Fibroblast of skin of scalp (primary cell): ENCODE measurements around the gene SLC15A4. TPM values are rescaled to one million over a fixed set of nuclear protein-coding genes. Genes with fewer than 3 reads are reported as not detected.
"Not testable (repeated sequence)": the region's sequence is repeated elsewhere in the genome, so short reads cannot be mapped to it uniquely, and the experiment has no call there.

Experiments used
- DNase-seq: peaks from one replicate; pipeline ENCODE4 v3.0.0-alpha.2; 2013
- polyA plus RNA-seq, 2 experiments: library from polyadenylated mRNA; unstranded; fragments of 120-200 nt; gene quantifications; one replicate each; pipeline ENCODE4 v1.2.1, GENCODE V29; 2013; ENCODE audit not compliant: insufficient read length in 2 of 2

SLC15A4 gene
- polyA plus RNA-seq (2013, experiment 1 of 2; ENCODE audit: insufficient read length): 18.4 TPM
- 18.8 TPM for polyA plus RNA-seq (2013, experiment 2 of 2; ENCODE audit: insufficient read length)

DNA sequence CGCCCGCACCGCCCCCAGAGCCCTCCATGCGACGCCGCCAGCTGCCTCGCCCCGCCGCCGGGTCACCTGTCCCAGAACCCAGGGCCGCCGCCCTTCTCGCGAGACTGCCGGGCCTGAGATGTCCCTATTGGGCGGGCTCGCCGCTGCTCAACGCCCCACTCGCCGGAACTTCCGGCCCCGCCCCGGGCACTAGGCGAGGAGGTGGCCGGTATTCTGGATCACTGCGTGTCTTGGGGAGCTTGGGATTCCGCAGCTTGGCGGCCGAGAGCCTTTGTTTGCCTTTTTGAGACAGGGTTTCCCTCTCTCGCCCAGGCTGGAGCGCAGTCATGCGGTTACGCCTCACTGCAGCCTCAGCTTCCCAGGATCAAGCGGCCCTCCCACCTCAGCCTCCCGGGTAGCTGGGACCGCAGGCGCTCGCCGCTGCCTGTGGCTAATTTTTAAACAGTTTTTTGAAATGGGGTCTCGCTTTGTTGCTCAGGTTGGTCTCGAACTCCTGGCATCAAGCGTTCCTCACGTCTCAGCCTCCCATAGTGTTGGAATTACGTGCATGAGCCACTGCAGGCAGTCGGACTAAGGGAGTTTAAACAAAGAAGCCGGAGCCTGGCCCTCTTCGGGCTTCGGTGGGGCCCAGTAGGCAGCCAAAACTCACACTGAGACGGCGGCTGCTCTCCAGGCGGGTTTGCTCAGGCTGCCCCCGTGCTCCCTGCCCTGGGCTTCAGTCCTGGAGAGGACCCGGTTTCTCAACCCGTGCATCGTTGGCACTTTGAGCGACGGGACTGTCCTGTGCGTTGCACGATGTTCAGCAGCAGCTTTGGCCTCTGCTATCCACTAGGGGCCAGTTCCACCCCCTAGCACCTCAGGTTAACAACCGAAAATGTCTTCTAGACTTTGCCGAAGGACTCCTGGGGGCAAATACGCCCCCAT is at the start of gene SLC15A4:
Gene SLC15A4 (minus strand): TSS at position 43 of the 924 bp plus-strand sequence. CDS start 15 bp downstream, at position 28.
- peak; percentile 92 for DNase-seq

DNA sequence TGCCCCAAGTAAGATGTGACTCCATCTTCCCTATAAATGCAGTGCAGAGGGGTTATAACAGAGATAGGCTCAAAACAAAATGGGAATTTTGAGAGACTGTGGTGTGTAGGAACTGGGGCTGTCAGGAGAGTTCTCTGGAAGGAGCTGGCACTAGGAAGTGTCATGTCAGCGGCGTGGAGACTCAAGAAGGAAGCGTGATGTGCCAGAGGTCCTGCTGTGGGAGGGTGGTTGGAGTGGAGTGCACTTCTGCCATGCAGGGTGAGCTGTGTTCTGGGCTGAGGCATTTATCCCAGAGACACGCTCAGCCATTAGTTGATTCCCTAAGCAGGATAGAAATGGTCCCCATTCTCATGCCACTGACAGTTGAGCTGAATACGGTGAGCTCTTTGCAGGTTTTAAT is 48.5 kb upstream of the SLC15A4 start:
- no peak for DNase-seq

DNA sequence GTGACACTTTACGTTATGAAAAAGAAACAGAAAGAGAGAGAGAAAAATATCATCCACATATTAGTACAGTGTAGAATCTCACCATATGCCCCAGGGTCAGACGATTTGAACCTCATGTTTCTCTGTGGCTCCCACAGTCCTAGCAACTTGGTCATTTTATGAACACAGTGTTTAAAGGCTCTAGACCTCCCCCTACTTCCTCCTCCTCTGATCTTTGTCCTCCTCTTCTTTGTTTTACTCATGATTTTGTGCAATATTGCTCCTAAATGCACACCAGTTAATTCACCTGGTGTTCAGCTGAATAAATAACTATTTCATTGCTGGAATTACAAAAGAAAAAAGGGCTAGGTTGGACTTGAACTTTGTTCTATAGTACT is 47.7 kb upstream of the SLC15A4 start:
- no peak for DNase-seq

DNA sequence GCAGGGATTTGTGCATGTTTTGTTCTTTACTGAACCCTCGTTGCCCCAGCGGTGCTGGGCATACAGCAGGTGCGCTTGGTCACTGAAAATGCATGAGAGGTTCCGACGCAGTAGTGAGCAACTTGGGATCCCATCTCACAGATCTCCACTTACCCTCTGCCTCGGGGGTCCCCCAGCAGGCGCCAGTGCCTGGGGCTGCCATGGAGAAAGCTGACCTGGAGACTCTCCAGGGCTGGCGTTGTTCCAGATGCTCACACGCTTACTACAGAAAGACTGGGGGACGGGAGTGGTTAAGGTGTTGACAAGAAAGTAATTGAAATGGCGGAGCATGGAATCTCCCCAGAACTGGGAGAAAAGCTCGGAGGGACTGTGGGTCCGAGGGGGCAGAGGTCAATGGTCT is 43.7 kb upstream of the SLC15A4 start:
- no peak for DNase-seq

DNA sequence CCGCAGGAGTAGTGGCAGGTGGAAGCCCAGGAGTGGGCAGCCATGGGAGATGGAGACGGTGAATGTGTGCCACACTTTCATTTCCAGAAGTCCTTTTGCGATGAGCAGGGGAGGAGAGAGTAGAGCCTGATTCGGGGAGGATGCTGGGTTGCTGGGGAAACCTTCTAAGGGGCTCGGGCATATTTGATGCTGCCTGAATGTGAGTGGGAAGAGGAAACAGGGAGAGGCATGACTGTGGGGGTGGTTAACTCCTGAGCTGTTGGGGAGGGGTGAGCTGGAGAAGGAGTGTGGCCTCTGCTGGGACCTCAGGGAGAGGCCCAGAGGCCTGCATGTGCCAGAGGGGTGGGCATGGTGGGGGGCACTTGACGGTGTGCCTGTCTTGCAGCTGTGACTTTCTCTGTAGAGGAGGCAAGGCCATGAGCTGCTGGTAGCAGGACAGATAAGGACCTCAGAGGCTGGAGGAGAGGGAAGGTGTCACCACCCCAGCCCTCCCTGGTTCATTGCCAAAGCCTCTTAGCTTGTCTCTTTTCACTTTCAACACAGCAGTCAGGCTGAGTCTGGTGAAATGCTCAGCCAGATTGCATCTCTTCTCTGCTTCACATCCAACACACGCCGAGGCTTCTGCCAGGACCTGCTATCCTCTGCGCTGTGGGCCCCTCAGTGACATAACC is 40.9 kb upstream of the SLC15A4 start:
- no peak for DNase-seq

DNA sequence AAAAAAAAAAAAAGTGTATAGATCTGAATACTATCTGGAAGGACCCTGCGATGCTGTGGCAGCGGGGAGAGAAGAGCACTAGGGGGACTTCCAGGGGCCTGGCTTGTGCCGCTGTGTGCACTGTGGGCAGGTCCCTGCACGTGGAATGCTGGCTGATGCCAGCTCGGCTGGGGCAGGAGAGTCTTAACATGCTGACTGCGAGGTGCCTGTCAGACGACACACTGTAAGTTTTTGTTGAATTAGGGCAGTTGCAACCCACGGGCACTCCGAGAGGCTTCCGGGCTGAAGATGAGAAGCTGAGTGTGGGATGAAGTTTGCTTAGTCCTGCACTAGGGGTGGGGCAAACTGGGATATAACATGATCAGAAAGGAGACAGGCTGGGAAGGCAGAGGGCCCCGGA is 40.2 kb upstream of the SLC15A4 start:
- no peak for DNase-seq

DNA sequence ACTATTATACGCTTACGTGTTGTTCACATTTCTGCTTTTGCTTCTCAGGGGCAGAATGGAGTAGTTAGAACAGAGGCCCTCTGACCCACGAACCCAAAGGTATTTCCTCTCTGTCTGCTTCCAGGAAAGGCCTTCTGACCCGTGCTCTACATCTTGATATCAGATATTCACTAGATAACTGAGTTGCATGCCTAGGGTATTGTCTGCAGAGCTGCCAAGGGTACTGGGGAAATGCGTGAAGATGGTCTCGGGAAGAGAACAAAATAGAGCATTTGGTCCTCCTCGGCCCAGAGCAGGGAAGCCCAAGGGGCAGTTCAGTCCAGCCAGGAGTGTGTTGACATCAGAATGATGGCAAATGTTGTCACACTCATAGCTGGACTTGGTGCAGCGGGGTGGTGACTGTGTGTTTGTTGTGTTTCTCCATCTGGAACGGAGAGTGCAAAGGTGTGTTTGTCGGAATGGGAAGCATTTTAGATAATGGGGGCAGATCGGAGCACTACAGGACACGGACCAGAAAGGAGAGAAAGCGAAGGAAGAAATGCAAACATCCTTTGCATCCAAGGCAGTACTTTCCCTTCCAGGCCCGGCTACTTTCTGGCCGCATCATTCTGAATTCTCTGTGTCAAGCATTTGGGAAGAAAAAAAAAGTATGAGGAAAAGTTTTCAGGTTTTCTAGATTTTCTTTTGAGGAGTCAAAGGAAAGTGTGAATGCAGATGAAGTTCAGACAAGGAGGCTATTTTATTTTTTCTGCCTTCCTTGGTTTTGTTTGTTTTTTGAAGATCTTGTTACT is 37.7 kb upstream of the SLC15A4 start:
- DNase-seq: no peak

DNA sequence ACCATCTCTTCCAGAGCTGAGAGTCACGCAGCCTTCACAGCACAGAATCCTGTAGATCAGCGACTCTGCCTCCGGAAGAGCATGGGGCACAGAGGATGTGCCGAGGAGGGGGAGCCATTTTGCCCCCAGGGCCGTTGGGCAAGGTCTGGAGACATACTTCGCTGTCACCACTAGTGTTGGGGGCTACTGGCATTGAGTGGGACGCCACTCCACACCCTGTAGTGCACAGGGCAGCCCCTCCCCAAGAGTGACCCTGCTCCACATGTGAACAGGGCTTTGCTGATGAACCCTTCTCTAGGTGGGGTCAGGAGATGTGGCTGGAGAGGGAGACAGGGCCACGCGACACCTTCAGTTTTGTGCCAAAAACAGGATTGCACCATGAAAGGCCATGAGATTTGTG is 35.6 kb upstream of the SLC15A4 start:
- no peak for DNase-seq

DNA sequence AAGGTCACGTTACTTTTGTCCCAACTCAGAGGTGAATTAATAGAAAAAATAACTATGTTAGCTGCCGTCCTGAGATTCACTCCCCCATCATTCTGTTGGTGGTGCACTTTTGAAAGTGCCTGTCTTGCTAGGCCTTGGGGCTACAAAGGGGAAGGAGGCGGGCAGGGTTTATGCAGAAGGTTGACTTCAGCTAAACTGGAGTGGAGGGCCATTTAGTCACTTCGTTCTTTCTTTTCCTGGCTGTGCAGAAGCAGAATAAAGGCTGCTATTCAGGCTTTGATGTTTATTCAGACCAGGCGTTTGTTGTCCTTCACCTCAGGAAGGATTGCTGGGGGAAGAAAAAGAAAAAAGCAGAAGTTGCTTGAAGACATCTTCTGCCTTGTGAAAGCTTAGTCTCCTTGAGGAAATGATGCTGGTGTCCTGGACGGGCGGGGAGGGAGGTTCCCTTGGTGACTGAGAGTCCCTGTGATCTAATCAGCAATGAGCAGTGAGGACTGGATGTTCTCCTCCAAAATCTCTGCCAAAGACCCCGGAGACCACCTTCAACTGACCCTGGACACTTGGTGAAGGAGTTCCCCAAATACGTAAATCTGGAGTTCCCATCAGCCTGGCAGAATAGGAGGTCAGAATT is 33.5 kb upstream of the SLC15A4 start:
- DNase-seq: no peak

DNA sequence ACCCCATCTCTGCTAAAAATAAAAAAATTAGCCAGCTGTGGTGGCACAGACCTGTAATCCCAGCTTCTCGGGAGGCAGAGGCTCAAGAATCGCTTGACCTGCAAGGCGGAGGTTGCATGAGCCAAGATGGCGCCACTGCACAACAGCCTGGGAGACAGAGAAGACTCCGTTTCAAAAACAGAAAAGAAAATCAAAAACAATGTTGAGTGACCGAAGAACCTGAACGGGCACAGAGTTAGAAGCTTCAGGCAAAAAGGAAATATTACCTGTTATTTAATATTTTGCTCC is 33.0 kb upstream of the SLC15A4 start:
- no peak for DNase-seq

DNA sequence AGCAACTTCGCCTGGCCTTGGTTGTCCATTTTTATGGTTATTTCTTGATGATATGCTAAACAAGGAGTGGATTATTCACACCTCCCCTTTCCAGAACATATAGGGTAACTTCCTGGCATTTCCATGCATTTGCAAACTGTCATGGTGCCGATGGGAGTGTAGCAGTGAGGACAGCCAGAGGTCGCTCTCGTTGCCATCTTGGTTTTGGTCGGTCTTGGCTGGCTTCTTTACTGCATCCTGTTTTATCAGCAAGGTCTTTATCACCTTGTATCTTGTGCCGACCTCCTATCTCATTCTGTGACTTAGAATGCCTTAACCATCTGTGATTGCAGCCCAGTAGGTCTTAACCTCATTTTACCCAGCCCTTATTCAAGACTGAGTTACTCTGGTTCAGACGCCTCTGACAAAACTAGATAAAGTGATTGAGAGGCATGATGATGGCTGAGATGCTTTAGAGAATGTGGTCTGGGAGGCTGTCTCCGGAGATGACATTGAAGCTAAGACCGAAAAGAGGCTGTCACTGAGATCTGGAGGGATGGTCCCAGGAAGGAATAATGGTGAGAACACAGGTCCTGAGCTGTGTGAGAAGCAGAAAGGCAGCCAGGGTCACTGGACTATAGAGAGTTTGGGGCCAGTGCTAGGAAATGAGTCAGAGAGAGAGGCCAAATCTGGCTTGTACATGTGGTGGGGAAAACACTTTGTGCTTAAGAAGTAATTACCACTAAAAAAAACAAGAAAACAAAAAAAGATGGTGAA is 32.5 kb upstream of the SLC15A4 start:
- DNase-seq: no peak

DNA sequence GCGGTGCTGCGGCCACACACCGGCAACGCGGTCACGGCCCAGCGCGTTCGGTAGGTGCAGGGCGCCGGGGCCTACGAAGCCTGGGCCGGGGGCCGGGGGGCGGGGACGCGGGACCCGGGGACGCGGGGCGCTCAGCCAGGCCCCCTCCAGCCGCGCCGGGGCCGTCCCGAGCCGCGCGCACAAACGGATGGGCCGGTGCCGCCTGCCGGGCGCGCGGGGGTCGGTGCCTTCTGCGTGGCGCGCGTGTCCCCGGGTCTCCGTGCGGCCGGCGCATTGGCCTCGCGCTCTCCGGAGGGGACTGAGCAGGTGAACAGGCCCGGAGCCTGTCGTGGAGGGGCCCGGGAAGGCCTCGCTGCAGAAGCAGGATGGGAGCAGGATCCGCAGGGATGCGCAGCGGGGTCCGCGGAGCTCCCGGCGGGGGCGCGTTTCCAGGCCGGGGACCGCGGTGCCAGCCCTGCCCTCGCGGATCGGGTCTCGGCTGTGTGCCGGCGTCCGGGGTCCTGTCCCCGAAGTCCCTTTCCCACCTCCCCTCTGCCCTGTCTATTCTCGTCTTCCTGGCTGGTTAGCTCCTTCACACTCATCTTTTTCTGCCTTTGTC is 29.9 kb upstream of the SLC15A4 start:
- no peak for DNase-seq

DNA sequence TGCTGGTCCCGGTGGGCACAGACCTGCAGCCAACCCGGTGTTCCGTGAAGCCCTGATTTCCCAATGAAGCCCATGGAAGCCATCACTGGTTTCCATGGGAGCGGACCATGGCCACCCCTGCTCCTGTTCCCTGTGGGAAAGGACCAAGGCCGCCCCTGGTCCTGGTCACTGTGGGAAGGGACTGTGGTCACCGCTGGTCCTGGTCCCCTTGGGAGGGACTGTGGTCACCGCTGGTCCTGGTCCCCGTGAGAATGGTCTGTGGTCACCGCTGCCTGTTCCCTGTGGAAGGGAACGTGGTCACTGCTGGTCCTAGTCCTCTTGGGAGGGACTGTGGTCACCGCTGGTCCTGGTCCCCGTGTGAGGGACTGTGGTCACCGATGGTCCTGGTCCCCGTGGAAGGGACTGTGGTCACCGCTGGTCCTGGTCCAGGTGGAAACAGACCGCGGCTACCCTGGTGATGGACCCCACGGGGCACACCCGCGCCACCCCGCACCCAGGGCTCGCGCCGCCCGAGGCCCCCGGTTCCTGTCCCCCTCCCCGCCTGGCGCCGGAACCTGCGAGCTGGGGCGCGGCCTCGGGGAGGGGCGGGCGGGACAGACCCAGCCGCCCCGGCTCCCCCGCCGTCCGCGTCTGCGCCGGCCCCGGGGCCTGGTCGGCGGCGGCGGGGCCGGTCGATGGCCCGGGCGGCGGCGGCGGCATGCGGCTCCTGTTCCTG is 29.3 kb upstream of the SLC15A4 start, which contains the start of gene GLT1D1:
Gene GLT1D1 (plus strand): TSS at position 594 of the 715 bp plus-strand sequence. CDS start 104 bp downstream, at position 698.
- DNase-seq: no peak

DNA sequence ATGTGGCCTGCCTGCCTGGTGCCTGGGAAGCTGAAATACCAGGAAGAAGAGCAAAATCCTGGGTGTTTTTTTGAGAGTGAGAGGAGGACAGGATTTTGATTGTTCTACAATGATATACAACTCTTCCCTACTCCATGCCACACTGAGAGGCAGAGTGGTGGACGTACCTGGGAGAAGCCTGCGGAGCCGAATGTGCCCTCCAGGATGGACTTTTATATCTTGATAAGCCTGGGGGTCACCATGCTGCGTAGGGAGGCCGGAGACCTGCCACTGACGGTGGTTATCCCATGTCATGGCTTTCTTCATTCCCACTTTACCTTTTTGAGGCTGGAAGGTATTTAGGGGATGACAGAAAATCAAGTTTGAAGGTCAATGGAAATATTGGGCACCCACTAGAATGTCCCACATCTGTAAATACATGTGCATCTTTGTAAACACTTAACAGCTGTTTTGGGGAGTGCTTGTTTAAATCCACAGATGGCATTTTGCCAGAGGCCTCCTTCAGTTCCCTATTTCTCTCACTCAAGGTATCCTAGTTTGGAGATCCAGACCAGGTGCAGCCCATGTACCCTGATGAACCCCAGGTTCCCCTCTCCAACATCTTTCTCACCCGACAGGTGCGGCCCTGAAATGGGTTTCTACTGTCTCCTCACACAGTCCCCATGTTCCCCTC is 28.4 kb upstream of the SLC15A4 start:
- DNase-seq: no peak

DNA sequence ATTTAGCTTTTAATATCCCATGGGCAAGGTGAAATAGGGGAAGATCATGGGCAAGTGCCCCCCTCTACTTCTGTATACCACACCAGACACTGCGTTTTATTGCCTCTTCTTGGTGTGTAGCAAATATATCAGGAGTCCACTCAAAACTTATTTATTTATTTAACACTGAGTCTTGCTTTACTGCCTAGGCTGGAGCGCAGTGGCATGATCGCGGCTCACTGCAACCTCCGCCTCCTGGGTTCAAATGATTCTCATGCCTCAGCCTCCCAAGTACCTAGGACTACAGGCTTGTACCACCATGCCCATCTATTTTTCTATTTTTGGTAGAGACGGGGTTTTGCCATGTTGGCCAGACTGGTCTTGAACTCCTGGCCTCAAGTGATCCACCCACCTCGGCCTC is 27.7 kb upstream of the SLC15A4 start:
- not testable (repeated sequence) for DNase-seq

DNA sequence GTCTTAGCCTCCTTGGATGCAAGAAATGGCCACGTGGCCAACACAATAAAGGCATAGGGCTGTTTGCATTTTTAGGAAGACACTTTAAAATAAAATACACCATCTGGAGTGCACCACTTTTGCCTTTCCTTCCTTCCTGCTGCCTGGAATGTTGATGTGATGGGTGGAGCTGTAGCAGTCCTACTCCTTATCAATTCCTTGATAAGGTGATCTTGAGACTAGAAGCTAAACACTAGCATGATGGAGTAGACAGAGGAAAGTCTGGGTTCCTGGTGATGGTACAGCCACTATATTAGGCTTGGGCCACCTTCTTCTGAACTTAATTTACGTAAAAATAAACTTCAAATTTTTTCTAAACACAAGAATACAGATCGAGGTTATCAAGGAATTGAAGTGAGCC is 26.6 kb upstream of the SLC15A4 start:
- DNase-seq: no peak

DNA sequence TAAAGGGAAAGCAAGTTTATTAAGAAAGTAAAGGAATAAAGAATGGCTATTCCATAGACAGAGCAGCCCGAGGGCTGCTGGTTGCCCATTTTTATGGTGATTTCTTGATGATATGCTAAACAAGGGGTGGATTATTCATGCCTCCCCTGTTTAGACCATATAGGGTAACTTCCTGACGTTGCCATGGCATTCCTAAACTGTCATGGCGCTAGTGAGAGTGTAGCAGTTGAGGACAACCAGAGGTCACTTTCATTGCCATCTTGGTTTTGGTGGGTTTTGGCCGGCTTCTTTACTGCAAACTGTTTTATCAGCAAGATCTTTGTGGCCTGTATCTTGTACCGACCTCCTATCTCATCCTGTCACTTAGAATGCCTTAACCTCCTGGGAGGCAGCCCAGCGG is 26.0 kb upstream of the SLC15A4 start:
- DNase-seq: not testable (repeated sequence)

DNA sequence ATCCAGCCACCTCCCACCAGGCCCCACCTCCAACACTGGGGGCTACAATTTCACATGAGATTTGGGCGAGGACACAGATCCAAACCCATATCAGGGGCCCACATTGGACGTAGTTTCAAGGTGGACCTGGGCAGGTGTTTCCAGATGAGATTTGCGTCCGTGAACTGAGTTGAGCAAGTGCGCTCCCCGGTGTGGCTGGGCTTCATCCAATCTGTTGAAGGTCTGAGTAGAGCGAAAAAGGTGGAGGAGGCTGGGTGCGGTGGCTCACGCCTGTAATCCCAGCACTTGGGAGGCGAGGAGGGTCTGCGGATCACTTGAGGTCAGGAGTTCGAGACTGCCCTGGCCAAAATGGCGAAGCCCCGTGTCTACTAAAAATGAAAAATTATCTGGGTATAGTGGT is 24.6 kb upstream of the SLC15A4 start:
- no peak for DNase-seq

DNA sequence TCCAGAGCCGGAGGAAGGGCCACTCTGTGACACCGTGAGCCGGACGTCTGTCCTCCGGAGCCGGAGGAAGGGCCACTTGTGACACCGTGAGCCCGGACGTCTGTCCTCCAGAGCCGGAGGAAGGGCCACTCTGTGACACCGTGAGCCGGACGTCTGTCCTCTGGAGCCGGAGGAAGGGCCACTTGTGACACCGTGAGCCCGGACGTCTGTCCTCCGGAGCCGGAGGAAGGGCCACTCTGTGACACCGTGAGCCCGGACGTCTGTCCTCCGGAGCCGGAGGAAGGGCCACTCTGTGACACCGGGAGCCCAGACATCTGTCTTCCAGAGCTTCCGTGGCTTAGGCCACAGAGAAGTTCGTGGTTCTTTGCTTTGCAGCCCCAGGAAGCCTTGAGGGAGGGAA is 22.9 kb upstream of the SLC15A4 start:
- DNase-seq: not testable (repeated sequence)

DNA sequence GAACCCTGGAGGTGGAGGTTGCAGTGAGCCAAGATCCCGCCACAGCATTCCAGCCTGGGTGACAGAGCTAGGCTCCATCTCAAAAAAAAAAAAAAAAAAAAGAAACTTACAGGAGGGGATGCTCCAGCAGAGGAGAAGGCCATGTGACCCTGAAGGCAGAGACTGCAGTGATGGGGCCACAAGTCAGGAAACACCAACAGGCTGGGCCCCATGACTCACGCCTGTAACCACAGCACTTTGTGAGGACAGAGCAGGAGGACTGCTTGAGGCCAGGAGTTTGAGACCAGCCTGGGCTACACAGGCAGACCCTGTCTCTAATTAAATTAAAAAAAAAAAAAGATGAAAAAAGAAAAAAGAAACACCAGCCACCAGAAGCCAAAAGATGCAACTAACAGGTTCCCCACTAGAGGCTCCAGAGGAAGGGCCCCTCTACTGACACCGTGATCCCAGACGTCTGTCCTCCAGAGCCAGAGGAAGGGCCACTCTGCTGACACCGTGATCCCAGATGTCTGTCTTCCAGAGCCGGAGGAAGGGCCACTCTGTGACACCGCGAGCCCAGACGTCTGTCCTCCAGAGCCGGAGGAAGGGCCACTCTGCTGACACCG is 20.4 kb upstream of the SLC15A4 start:
- DNase-seq: no peak
